IPS-18c (cell line): ENCODE results near the gene TRIM21.
"Not testable (repeated sequence)": the region's sequence is repeated elsewhere in the genome, so short reads cannot be mapped to it uniquely, and the experiment has no call there.

Experiments
- H3K4me3 ChIP-seq: 2 replicates; pipeline ENCODE4 v1.7.0; 2013; ENCODE audit warnings: low read depth, mild to moderate bottlenecking, low read length, moderate library complexity; ENCODE audit not compliant: insufficient read depth
- H3K9me3 ChIP-seq: one replicate; pipeline ENCODE4 v1.6.1; 2013; ENCODE audit warnings: mild to moderate bottlenecking, low read length, moderate library complexity; ENCODE audit not compliant: control insufficient read depth, insufficient read depth

TRIM21 gene

DNA sequence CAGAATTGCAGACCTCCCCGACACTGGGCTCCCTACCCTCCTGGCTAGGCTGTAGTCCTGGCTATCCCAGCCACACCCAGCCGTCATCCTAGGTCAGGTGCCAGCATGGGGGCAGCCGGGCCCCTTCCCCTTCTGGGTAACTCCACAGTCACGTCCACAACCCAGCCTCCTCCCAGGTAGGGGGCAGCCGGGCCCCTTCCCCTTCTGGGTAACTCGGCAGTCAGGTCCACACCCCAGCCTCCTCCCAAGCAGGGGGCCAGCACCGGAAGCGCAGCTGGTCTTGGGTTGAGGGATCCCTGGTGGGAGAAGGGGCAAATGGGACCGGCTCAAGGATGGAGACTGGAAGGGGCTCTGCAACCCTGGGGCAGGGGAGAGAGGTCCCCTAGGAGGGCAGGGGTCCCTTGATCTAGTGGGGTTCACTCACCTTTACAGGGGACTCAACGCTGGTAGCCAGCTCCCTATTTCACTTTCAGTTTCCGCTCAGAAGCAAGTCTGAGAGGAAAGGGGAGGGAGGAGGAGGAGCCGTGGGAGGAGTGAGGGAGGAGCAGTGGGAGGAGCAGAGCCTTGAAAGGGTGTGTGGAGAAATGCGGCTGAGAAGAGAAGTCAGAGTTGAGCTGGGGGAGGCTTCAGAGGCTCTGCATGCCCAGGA is at the start of gene TRIM21:
Gene TRIM21, minus strand, starts transcription at position 494 of the 649 bp plus-strand sequence. CDS start 3,293 bp downstream, outside the sequence.
- peak within 1 kb of the TSS; percentile 99 for H3K4me3 ChIP-seq
- H3K9me3 ChIP-seq, result peaks cover 2% of the 10 kb centered on the region

DNA sequence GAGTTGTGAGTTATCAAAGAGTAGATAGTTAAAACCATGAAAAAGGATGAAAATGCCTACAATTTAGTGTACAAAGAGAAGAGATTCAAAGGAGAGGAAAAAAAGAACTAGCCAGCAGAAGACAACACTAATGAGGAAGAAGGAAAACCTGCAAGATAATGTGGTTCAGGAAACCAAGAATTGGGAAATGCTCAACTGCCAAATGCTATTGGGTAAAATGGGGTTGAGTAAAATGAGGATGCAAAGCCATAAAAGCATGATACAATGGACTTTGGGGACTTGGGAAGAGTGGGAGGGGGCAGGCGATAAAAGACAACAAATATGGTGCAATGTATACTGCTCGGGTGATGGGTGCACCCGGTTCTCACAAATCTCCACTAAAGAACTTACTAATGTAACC is 48.0 kb upstream of the TRIM21 start:
- Histone ChIP-seq H3K4me3 (no peak overlapping the region), H3K9me3 (no peaks in the 10 kb centered on the region)

DNA sequence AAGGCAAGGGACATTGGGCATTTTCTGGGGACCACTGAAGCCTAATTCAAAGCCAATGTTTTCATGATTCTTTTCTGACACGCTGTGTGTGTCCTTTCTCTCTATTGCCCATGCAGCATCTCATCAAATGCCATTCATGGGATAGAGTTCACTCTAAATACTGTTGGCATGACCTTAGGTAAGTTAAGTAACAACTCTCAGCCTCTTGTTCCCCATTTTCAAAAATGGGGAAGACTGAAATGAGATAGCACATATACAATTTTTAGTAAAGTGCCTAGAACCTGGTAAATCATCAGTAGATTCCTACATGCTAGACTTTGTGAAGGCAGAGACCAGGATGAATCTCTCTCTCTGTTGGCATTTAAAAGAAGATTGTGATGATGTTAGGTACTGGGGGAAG is 42.9 kb upstream of the TRIM21 start:
- Histone ChIP-seq H3K9me3 (no peaks in the 10 kb centered on the region), H3K4me3 (no peak overlapping the region)

DNA sequence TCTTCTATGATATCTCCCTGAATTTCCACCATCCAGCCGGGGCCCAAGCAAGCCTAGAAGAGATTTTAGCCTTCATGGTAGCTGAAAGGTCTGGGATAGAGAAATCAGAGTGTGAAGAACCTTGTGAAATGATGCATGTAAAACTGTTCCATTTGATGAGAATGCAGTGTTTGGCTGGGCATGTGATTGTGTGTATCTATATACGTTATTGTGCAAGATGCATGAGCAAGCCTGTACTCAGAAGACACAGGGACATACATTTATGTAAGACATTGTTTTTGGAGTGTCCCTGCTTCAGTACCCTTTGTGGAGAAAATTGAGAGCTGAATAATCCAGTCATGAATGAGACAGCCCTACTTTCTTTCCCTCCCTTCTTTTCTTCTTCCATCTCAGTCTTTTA is 40.4 kb upstream of the TRIM21 start:
- no peak overlapping the region for H3K4me3 ChIP-seq
- H3K9me3 ChIP-seq, result peaks cover 2% of the 10 kb centered on the region

DNA sequence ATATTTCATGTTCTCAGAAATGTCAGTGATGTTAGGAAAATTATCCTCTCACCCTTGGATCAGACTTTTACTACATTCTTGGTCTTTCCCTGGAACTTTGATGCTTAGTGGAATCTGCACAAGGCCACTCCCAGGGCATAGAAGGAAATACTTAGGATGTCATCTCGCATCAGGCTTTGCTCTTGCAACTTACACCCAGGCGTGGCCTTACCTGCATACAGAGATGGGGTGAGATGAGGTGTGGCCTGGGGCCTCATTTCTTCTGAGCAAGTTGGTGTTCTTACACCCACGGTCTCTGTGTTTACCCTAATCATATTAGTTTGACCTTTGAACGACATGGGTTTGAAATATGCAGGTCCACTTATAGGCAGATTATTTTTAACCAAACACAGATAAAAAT is 36.5 kb upstream of the TRIM21 start:
- H3K4me3 ChIP-seq, result no peak overlapping the region
- H3K9me3 ChIP-seq, result peaks cover 2% of the 10 kb centered on the region

DNA sequence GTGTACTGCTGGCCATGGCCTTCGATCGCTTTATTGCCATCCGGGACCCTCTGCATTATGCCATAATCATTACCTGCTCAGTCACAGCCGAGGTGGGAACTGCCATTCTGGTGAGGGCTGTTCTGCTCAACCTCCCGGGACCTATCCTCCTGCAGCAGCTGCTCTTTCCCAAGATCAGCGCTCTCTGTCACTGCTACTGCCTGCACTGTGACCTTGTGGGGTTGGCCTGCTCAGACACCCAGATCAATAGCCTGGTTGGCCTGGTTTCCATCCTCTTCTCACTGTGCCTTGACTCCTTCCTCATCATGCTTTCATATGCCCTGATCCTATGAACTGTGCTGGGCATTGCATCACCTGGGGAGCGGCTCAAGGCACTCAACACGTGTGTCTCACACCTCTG is 24.9 kb upstream of the TRIM21 start:
- no peak overlapping the region for H3K4me3 ChIP-seq
- H3K9me3 ChIP-seq, result no peaks in the 10 kb centered on the region

DNA sequence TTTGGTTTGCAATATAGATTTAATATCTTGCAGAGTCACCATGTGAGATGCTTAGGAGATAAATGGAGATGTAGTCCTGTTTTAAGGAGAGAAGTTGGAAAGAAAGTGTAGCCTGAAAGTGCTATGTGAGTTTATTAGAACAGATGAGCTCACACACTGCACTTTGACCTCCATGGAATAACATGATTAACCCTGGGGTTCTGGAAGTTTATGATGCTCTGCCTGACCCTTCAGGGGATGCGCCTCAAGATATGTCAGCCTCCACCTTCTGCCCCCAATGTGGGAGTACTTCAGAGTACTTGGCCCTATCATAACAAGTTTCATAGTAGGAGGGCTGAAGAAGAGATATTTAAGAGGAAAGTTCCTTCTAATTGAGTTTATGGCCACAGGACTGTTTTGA is 23.3 kb upstream of the TRIM21 start:
- H3K9me3 ChIP-seq, result no peaks in the 10 kb centered on the region
- no peak overlapping the region for H3K4me3 ChIP-seq

DNA sequence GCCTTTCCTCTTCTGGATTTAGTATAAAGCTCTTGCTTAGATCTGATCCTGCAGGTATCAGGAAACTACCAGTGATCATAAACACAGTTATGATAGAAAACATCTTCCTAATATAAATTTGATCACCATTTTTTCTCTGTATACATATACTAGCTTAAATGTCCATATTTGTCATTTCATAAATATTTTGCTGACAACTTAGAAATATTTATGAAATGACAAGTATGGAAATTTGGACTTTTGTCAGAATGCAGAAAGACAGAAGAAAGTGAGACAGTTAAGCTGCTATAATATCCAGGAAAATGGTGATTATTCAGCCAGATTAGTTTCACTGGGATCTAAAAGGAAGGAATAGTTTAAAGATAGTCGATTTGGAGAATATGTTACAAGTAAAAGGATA is 22.8 kb upstream of the TRIM21 start:
- Histone ChIP-seq H3K9me3 (no peaks in the 10 kb centered on the region), H3K4me3 (no peak overlapping the region)

DNA sequence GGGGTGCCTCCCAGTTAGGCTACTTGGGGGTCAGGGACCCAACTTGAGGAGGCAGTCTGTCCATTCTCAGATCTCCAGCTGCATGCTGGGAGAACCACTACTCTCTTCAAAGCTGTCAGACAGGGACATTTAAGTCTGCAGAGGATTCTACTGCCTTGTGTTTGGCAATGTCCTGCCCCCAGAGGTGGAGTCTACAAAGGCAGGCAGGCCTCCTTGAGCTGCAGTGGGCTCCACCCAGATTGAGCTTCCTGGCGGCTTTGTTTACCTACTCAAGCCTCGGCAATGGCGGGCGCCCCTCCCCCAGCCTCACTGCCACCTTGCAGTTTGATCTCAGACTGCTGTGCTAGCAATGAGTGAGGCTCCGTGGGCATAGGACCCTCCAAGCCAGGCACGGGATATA is 12.7 kb upstream of the TRIM21 start:
- H3K4me3 ChIP-seq, H3K9me3 ChIP-seq: not testable (repeated sequence)

DNA sequence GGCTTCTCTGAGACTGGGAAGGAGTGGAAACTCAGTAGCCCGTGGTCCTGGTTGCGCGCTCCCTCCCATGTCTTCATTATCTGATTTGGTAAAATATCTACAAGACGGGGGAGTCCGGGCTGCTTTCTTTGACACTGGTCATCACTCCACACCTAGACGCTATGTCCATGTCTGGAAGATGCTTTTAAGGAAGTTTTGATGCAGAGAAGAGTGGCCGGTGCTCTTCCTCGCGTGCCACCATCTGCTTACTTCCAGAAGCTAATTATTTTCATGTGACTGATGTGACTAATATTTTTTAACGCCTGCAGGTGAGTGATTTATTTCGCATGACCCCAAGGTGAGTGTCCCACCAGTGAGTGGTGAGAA is 339 bp upstream of the TRIM21 start:
- Histone ChIP-seq H3K9me3 (peaks cover 2% of the 10 kb centered on the region), H3K4me3 (peak overlapping the region; percentile 99)

DNA sequence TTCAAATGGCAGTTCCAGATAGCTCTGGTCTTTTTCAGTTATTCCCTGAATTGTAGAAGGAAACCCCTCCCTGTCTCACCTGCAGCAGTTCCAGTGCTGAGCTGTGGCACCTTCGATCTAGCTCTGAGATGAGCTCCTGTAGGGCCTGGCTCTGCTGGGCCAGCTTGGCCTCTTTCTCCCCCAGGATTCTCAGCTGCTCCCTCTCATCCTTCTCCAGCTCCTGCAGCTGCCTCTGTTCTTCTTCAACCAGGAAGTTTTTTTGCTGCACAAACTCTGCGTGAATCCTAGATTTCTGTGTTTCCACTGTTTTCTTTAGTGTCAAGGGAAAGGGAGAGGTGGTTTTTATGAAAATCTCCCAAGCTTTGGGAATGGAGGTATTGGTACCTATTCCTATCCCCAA is 5.3 kb downstream of the TRIM21 start:
- Histone ChIP-seq H3K9me3 (peaks cover 2% of the 10 kb centered on the region), H3K4me3 (no peak overlapping the region)

DNA sequence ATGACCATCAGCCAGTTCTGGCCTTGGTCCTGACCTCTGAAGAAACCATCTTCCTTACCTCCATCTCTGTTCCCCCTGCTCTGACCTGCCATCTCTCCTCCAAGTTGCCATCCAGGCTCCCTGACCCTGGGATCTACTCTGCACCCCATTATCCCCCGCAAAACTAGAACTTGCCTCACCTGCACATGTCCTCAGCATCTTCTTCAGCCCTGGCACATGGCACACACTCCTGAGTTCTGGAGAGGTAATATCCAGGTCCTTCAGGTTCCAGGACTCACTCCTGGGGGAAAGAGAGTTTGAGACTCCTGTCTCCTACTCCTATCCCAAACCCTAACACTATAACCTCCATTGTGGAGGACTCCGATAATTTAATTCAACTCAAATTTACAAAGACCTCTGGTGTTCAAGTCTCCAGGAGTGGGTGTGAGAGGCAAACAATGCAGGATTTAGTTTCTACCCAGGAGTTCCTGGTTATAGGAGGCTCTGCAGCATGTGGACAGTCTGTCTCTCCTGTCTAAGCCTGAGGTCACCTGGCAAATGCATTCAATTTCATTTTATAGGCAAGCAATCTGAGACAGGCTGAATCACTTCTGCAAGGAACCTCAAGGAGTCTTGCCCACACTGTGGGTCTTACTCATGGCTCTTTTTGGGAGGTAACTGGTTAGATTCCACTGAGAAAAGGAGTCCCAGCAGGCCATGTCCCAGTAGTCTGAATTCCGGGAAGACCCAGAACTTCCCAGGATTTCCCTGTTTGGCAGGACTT is 7.3 kb downstream of the TRIM21 start:
- Histone ChIP-seq H3K9me3 (peaks cover 2% of the 10 kb centered on the region), H3K4me3 (no peak overlapping the region)

DNA sequence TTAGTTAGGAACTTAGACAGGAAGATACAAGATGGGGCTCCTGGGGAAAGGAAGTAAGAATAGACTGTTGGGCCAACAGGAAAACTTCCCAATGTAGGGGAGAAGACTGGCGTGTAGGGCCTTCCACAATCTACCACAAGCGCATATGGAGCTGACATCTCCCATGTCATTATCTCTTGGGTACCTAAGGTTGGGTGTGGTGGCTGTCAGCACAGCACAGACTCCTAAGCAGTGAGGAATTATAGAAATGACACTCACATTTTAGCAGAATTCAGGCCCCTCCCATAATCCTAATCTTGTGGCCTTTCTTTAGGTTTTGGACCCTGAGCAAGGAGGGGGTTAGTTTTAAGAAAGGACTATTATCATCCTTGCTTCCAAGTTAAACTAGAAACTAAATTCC is 11.6 kb downstream of the TRIM21 start:
- no peak overlapping the region for H3K4me3 ChIP-seq

DNA sequence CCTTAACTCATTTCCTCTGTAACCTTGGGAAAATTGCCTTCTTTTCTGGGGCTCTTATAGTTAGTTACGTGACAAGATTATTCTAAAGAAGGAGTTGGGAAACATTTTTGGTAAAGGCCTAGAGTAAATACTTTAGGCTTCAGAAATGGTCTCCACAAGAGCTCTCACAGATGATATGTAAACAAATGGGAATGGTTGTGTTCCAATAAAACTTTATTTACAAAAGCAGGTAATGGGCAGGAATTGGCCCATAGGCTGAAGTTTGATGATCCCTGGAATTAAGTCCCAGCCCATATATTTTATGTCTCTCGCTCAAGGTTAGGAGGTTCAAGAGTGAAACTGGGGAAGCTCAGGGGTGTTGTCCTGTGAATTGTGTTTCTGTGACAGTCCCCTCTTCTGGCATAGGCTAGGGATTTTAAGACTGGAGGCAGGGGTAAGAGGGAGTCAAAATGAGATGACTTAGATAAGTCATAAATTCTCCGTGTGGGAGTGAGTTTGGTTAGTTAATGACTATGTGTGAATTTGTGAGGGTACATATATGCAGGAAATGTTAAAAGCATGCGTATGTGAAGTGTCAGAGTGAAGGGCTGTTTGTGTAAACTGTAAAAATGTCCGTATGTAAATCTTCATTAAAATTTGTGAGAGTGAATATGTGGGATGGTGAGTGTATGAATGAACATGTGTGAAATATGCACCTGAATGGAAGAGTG is 17.9 kb downstream of the TRIM21 start:
- H3K4me3 ChIP-seq, result no peak overlapping the region
- H3K9me3 ChIP-seq, result no peaks in the 10 kb centered on the region

More for the DNA sequence above, 11.6 kb downstream of the TRIM21 start:
- H3K9me3 ChIP-seq, result no peaks in the 10 kb centered on the region

DNA sequence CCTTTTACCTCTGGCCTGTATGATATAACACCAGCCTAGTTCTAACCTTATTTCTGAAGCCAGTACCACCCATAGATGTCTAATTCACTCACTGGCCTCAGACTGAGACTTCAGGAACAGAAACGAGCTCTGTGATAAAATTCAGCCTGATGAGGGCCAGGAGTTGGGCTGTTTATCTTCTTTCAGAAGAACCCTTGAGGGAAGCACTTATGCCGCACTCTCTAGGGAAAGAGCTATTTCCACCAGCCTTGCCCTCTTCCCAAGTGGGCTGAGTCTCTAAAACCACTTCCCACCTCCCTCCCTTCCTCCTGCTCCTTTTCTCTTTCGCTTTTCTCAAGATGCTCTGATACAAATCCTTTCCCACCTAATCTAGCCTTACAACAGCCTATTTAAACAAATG is 23.3 kb downstream of the TRIM21 start:
- H3K9me3 ChIP-seq, result no peaks in the 10 kb centered on the region
- no peak overlapping the region for H3K4me3 ChIP-seq

DNA sequence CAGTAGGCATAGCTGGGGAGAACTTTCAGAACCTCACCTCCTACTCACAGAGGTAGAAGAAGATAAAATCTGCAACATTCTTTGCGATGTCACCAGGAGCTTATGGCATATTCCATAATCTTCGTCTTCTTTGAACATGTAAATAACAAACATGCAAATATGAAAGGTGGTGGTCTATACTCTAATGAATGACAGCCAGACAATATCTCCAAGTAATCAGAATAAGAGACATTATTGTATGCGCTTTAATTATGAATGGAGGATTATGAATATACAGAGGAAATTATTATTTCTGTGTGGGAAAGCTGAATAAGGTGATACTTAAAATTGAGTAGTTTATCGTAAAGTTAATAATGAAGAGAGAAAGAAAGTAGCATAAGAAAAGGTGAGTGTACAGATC is 25.2 kb downstream of the TRIM21 start, which contains the start of gene OR52B4:
Gene OR52B4, minus strand, starts transcription at position 101 of the 400 bp plus-strand sequence. Its CDS starts 91 bp downstream, at position 10.
- Histone ChIP-seq H3K9me3 (no peaks in the 10 kb centered on the region), H3K4me3 (no peak within 1 kb of the TSS)

DNA sequence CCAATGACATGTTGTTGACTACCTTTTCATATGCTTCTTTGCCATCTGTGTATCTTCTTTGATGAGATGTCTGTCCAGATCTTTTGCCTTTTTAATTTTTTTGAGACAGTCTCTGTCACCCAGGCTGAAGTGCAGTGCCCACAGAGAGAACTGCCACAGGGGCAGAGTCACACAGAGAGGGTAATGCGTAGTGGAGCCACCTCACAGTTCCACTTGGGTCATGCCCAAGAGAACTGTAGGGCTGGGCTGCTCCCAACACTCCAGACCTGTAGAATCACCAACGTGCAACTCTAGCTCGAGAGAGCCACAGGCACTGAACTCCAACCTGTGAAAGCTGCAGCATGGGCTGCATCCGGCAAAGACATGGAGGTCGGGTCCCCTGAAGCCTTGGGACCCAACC is 45.4 kb downstream of the TRIM21 start:
- not testable (repeated sequence) for H3K9me3 ChIP-seq, H3K4me3 ChIP-seq

DNA sequence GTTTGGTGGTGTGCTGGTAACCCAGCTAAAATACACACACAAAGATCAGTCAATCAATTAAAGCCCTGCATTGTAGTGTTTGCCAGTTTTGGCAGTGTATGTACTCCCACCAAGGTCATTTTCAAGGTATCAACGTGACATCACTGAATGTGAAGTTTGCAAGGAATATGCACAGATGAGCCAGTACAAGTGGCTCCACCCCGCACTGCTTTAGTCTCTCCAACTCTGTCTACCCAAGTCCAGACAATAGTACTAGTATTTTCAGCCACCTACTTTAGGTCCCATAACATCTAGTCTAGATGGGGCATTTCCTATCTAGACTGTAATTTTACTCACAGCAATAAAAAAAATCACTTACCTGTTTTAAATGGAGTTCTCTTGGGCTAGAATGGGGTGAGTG is 48.1 kb downstream of the TRIM21 start:
- not testable (repeated sequence) for H3K9me3 ChIP-seq, H3K4me3 ChIP-seq
